ENCODE data around the gene MRPS35. TPM values are rescaled to one million over a fixed set of nuclear protein-coding genes. Genes with fewer than 3 reads are reported as not detected.

The MRPS35 gene
- total RNA-seq, 1 donor from 2014 or later, result 32.1 TPM

DNA sequence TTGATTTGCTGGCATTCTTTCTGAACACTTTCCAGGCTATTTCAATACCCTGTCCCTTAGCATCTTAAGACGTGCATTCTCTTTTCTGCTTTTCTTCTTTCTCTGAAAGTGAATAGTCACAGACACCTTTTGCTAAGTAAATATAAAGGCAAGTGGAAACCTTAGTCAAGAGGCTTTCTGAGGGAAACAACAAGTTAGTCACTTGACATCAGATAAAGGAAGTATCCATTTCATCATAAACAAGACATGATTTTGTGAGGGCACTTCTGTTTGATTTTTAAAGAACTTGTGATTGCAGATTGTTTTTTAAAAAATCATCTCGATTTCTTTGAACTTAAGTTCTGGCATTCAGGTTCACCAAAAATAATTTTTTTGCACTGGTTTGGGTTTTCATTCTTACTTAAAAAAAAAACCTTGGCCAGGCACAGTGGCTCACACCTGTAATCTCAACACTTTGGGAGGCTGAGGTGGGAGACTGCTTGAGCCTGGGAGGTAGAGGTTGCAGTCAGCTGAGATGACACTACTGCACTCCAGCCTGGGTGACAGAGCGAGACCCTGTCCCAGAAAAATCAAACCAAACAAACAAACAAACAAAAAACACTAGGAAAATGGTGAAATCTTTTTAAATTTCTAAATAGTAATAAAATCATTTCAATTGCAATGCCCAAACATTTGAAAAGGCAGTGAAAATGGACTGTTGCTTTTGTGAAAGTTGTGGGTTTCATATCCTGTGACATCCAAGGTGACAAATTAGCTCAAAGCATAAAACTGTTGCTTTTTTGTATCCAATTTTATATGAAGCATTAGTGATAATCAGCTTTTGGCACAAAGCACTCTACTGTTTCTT lies 61.1 kb downstream of the MRPS35 start:
- no peak for DNase-seq (ENCODE audit: low spot score)

DNA sequence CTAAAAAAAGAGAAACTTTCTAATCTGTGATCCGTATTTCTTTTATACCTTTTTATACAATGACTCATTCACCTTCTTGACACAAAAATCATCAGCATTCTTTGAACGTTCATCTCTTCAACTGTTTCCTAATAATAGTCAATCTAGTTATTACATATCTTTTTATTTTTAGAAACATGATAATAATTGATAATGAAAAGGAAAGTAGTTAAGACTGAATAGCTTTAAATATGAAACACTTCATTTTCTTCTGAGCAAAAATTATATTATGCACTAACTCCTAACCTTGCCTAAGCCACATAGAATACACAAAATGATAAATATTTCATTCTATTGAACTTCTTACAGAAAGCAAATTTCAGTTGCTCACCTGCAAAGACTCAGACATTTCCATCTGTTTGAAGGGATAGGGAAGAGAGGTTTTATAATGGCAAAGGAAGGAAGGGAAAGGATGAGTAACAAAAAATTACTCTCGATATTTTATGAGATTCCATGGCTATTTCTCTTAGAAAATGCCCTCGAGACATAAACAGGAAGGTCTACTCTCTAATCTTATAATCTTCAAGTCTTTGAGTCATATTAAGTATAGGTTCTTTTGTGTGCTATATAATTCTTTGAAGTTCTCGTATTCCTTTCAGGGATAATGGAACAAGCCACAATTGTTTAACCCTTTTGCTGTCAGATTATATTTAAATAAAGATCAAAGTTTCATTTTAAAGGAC lies 61.9 kb downstream of the MRPS35 start:
- DNase-seq (ENCODE audit: low spot score), result no peak

DNA sequence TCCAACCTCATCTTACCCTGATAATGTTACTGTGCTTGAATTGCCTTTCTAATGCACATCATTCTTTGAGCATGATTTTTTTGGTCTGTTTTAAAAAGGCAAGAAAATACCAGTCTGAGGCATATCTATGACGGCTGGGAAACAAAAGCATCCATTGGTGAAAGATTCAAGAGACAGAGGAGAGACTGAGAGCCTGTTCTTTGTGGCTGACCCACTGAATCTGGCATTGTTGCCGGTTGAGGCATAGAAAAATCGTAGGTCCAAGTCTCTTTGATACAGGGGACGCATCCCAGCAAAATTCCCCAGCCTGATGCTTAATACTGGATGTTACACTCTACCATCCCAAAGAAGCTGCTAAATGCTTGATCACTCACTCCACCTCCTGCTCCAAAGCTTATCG lies 66.5 kb downstream of the MRPS35 start:
- no peak for DNase-seq (ENCODE audit: low spot score)

DNA sequence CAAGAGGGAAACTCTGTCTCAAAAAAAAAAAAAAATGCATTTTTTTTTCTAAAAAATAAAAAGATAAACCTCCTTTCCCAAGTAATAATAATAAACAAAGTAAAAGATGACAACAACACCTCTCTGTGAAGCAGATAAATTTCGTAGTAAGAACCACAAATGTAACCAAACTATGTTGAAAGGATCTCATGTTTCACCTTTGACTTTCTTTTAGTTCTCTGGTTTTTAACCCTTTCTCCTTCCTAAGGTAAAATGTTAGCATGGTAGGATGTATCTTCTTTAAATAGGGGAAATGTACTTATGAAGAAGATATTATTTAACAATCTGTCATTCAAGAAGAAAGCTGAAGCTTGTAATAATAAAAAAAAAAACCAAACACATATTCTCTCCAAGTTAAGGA lies 67.6 kb downstream of the MRPS35 start:
- DNase-seq (ENCODE audit: low spot score), result no peak

DNA sequence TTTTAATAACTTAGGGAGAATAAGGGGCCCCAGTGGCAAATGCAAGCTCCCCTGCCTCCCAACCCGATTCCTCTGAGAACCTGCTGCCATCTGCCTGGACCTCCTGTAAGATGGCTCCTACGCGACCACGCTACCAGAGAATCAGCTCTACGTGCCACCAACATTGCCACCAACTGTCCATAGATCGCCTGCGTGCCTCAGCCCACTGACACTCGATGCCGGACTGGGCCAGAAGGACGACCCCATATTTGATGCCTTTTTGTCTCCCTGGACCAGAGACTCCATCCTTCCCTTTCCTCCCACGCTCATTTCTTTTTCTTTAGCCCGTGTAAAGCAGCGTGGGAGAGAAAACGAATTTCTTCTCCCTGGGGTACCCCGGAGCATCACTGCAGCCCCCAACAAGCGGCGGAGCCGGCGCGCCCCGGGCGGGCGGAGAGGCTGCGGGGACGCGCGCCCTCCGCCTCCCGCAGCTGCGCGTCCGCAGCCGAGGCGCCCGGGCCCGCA lies 68.8 kb downstream of the MRPS35 start:
- DNase-seq (ENCODE audit: low spot score), result no peak

DNA sequence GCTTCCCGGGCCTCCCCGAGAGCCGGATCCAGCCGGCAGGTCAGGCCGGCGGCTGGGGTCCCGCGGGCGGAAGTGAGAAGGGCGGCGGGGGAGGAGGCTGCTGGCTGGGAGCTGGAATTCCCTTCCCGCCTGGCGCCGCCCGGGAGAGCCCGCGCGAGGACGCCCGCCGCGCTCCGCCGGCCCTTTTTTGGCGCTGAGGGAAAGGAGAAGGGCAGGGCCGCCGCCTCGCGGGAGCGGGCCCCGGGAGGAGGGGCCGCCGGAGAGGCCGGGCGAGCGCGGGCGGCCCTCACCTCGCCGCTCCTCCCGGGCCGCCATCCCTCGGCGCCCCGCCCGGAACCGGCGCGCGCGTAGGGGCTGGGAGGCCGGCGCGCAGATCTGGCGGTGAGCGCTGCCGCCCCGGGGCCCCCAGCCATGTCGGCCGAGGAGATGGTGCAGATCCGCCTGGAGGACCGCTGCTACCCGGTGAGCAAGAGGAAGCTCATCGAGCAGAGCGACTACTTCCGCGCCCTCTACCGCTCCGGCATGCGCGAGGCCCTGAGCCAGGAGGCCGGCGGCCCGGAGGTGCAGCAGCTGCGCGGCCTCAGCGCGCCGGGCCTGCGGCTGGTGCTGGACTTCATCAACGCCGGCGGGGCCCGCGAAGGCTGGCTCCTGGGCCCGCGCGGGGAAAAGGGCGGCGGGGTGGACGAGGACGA lies 69.4 kb downstream of the MRPS35 start, which contains the start of the genes KLHL42 and MANSC4:
Gene KLHL42, plus strand, starts transcription at position 314 of the 692 bp plus-strand sequence. Its CDS starts 98 bp downstream, at position 412.
Gene MANSC4, minus strand, starts transcription at position 317 of the 692 bp plus-strand sequence. CDS start 8,960 bp downstream, outside the sequence.
- DNase-seq (ENCODE audit: low spot score), result peak; percentile 90

DNA sequence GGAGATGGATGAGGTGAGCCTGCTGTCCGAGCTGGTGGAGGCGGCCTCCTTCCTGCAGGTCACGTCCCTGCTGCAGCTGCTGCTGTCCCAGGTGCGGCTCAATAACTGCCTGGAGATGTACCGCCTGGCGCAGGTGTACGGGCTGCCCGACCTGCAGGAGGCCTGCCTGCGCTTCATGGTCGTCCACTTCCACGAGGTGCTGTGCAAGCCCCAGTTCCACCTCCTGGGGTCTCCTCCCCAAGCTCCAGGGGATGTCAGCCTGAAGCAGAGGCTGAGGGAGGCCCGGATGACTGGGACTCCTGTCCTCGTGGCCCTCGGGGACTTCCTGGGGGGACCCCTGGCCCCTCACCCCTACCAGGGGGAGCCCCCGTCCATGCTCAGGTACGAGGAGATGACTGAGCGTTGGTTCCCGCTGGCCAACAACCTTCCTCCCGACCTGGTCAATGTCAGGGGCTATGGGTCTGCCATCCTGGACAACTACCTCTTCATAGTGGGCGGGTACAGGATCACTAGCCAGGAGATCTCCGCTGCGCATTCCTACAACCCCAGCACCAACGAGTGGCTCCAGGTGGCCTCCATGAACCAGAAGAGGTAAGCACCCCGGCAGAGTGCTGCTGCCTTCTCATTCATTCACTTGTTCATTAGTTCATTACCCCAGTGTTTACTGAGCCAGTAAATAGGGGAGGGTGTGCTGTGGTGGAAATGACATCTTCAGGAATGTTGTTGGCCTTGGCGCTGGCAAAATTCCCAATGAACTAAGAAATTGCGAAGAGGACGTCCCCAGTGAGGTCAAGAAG lies 70.2 kb downstream of the MRPS35 start:
- no peak for DNase-seq (ENCODE audit: low spot score)

DNA sequence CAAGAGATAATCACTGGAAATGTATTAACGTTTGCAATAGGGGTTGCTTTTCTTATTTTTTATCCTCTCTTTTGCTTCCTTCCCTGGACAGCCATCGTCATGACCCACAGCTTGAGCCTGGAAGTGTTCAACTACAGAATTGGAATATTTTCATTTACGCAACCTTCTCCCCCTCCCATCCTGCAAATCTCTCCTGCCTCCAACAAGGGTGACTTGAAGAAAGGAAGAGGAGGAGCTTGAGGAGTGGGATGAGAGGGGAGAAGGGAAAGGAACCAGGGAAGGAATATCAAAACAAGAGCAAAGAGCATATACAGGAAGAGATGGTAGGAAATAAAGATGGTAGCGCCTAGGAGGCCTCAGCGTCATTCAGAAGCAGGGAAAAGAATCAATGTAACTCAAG lies 71.0 kb downstream of the MRPS35 start:
- DNase-seq (ENCODE audit: low spot score), result no peak

DNA sequence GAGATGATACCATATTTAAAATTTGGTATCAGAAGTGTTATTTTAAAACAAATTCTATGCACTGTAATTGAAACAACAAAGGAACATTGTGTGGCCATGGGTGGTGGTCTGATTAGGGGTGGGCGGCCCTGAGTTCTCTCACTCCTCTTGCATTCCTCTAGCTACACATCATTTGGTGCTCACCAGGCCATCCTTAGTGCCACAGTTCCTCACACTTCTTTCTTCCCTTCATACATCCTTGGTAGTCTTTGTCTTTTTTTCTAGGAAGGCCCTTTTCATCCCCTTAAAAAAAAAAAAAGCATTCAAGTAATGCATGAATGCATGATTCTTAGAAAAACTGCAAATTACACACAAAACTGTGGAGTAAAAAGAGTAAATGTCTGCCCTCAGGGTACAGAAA lies 71.8 kb downstream of the MRPS35 start:
- no peak for DNase-seq (ENCODE audit: low spot score)

DNA sequence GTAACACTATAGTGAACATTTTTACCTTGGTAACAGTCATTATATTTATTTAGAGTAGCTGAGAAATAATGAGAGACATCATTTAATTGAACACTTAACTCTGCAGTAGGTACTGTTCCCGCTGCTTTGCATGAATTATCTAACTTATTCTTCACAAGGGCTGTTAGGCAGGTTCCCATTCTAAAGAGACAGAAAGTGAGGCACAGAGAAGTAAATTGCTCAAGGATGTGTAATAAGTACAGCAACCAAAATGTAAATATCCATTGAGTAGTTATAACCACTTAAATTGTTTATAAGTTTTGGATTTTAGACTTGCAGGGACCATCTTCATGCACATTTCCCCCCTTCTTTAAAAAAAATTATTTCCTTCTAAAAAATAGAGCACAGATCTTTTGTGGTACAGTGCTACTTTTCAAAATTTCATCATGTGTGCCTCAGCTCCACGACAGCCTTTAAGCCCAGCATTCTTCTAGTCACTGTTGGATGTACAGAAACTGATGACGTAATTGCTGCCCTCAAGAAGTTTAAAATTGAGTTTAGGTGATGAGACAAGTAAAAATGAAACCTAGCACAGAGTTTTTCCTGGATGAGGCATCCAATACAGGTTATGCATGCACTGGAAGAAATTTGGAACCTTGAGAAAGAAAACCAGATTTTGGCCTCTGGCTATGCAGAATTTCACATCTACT lies 75.4 kb downstream of the MRPS35 start:
- no peak for DNase-seq (ENCODE audit: low spot score)

DNA sequence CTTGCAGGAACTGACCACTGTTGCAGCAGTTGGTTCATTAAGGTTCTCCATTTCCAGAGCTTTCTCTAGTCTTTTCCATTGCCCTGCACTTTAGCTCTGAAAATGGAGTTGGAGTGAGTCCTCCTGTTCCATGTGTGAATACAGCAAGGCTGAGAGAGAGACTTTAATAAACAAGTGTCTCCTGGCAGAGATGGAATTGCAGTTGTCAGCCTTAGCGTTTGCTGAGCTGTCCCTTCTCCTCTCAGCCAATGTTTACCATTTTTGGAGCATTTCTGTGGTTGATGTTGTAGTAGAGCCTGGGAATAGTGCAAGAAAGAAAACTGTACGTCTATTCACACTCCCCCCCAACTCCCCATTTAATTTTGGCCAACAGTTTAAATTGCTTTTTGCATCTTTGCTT lies 76.9 kb downstream of the MRPS35 start:
- DNase-seq (ENCODE audit: low spot score), result no peak

DNA sequence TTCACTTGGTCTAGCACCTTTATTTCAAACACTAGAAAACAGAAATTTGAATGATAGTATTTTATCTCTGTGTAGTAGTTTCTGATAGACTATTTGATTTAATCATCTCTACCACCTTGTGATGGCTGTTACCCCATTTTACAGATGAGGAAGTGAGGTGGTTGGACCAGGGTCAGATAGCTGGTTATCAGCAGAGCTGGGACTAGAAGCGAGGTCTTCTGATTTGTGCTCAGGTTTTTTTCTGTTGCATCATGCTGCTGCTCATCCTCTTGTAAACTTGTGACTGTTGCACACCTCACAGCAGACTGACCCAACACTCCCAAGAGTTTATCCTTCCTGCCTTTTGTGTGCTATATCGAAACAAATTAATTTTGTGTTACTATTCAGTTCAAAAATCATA lies 79.5 kb downstream of the MRPS35 start:
- no peak for DNase-seq (ENCODE audit: low spot score)

DNA sequence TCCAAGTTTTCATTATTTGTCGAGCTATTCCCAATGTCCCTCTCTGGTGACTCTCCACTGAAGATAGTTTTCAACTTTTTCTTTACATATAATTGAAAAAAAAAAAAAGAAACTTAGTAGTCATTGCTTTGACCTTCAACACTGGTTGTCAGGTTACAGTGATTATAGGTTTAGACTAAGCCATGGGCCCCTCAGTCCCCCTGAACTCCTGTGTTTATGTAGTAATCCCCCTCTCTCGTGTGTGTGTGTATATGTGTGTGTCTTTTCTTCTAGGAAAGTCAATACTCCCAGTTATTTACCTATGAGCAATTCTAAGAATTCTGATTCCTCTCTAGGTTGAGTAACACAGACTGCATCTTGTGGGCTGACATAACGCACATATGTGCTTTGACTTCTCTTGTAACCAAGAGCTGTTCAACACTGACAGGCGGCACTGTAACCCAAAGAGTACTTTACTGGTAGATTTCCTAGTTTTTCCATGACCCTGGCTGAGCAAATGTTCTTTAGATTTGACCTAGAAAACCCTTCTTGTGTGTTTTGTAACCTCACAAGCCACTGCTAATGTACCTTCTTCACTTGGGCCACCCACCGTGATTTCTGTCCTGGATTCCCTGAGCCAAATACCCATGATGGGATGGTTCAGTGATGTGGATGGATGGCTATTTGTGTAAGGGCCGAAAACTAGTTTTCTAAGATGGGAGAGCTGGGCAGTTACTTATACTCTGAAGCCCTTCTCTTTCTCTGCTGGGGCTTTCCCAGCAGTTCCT lies 84.4 kb downstream of the MRPS35 start:
- no peak for DNase-seq (ENCODE audit: low spot score)

DNA sequence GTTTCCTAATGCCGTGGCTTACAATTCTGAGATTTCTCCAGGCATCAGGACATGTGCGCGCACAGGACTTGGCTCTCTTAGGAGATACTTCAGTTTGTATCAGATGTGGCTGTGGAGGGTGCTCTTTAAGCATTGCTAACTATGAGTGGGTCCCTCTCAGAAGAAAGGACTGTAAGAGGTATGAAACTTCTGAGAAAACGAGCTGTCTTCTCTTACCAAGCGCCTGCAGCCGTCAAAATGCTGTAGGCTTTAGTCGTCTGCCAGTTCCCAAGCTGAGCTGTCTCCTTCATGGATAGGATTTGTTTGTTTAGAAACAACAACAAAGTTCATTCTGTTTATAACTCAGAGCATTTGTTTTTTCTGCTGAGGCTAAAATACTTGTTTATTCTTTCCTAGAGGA lies 85.5 kb downstream of the MRPS35 start:
- DNase-seq (ENCODE audit: low spot score), result no peak

DNA sequence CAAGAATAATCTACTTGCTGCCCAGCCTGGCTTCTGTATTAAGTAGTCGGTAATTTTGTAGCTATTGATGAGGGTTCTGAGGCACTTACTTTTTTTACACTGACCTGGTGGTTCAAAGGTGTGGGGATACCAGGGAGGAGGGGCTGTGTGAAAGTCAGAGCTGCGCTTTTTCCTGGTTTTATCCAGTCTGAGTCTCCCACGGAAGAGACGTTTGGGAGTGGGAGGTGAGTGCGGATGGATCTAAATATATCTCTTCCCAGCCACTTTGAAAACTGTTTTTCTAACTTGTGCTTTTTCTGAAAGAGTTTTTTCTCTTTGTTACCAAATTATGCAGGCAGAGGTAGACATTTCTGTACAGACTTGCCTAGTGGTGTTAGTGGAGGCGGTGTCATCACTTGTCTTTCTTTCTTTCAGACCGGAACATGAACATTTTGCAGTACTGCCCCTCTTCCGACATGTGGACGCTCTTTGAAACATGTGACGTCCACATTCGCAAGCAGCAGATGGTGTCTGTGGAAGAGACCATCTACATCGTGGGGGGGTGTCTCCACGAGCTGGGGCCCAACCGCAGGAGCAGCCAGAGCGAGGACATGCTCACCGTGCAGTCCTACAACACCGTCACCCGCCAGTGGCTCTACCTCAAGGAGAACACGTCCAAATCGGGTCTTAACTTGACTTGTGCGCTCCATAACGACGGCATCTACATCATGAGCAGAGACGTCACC lies 86.8 kb downstream of the MRPS35 start:
- DNase-seq (ENCODE audit: low spot score), result no peak

DNA sequence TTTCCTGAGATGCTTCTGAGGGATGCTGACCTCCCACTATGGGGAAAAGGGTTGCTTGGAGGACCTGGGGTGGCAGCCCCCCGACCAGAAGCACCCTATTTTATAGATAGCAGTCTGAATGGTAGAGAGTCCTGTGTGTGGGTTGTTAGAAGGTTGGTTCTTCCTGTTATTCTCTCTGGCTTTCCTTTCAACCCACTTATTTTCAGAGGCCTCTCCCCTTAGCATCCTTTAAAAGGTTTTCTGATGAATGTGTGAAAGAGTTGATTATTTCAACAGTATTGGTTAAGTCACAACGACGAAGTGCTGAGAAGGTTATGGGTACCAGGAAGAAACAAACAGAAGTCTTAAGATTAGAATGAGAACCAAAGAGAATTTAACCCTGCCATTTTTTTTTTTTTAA lies 90.2 kb downstream of the MRPS35 start:
- no peak for DNase-seq (ENCODE audit: low spot score)

DNA sequence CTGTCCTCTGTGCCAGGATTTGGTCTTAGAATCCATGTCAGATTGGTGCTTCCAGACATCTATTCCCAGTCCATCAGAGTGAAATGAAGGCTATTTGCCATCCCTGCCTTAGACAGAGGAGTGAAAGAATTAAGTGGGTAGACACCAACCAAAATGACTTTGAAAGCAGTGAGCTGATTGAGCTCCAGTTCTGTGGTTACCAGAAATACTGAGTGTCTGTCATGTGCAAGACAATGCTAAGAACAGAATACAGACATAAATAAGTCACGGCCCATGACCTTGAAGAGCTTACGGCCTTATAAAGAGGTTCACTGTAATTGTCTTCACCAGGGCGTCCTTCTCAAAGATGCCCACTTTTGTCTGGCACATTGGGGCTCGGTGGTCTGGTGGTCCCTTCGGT lies 91.0 kb downstream of the MRPS35 start:
- no peak for DNase-seq (ENCODE audit: low spot score)

DNA sequence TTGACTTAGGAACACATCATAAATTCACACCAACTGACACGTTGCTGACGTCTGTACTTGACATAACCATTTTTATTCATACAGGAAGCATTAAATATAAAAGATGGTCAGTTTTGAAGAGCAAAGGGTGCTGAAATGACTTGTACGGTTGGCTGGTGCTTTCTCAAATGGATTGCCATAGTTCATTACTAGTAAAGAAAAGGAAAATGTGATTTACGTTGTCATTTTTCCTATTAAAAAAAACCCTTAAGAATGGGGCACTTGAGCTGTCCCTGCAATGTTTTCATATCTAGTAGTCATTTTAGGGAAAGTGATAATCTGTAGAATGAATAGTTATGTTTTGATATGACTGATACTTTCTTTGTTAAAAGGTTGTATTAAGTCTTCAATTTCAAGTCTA lies 91.9 kb downstream of the MRPS35 start:
- no peak for DNase-seq (ENCODE audit: low spot score)

DNA sequence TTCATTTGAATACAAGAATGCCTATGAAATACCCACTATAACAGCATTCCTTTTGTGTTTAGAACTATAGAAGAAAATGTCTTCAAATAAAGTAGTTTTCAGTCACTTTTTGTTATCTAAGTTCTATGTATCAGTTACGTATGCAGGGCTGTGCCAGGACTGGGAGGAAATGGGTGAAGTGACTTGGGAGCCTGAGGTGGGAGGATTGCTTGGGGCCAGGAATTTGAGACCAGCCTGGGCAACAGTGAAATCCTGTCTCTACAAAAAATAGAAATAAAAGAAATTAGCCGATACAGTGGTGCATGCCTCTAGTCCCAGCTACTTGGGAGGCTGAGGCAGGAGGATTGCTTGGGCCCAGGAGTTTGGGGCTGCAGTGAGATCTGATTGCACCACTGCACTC lies 92.3 kb downstream of the MRPS35 start:
- no peak for DNase-seq (ENCODE audit: low spot score)

All from mesenteric fat pad (tissue), 1 donor.